Activated CD4-positive, alpha-beta memory T cell treated with anti-CD3 and anti-CD28 coated beads for 36 hours (primary cell): ENCODE data around the gene PRR5. TPM values are rescaled to one million over a fixed set of nuclear protein-coding genes. Genes with fewer than 3 reads are reported as not detected.

Experiments used
- CTCF ChIA-PET: fragments of 350-600 bp; sonication (Branson Sonifier 250); formaldehyde crosslinking; loops from one replicate; lab custom pipeline; 2021; ENCODE audit warnings: antibody characterized with exemption, inconsistent platforms; lab: Charles Lee
- POLR2A ChIA-PET: fragments of 350-600 bp; sonication (Branson Sonifier 250); formaldehyde crosslinking; loops from one replicate; lab custom pipeline; 2021; ENCODE audit warnings: antibody characterized with exemption; lab: Charles Lee
- DNase-seq: peaks from one replicate; pipeline ENCODE4 v3.0.0-alpha.2; 2020
- H3K27ac Mint-ChIP-seq: one replicate; pipeline ENCODE4 v1.8.0; 2021; ENCODE audit warnings: mixed read lengths
- H3K27me3 Mint-ChIP-seq: one replicate; pipeline ENCODE4 v1.8.0; 2021; ENCODE audit warnings: mixed read lengths
- H3K36me3 Mint-ChIP-seq: one replicate; pipeline ENCODE4 v1.8.0; 2021; ENCODE audit warnings: mixed read lengths
- H3K4me1 Mint-ChIP-seq: one replicate; pipeline ENCODE4 v1.8.0; 2021; ENCODE audit warnings: low read depth, mixed read lengths
- H3K4me3 Mint-ChIP-seq: one replicate; pipeline ENCODE4 v1.8.0; 2021; ENCODE audit warnings: mild to moderate bottlenecking, mixed read lengths
- H3K9me3 Mint-ChIP-seq: one replicate; pipeline ENCODE4 v1.8.0; 2021; ENCODE audit warnings: mixed read lengths
- intact Hi-C: fragments of 100-400 bp; cut with micrococcal nuclease; formaldehyde crosslinking; loops from one replicate; pipeline ENCODE4 v1.15.1; 2023
- total RNA-seq, 2 experiments: library from RNA; stranded (reverse); gene quantifications; one replicate each; pipeline ENCODE4 v1.2.3, GENCODE V29; 2021

PRR5 gene
- total RNA-seq, 2 experiments from 2014 or later, result 10.3 to 11.8 TPM

- Mint-ChIP-seq H3K9me3 (no peaks in the 10 kb centered on the region), H3K27me3 (no peaks in the 10 kb centered on the region), H3K36me3 (no peaks in the 10 kb centered on the region), H3K4me3 (no peak overlapping the region), H3K4me1 (peaks cover 8% of the 10 kb centered on the region), H3K27ac (no peak overlapping the region)
- ChIA-PET CTCF (interaction anchor here (0.9 to 4.3 kb wide), 10 partner anchors 10 to 42 kb away, joined by 4 to 53 read pairs (median 6); no protein-coding TSS in a partner anchor), POLR2A (no interaction called here)
- intact Hi-C loops, result no loop called here
- DNase-seq, result no peak
Measured at GRCh38 chr22:44698531-44699421, 3.2 kb upstream of the PRR5 start.

GRCh38 chr22:44700456-44700855 is 1.5 kb upstream of the PRR5 start:
- DNase-seq, result no peak
- H3K27ac Mint-ChIP-seq, result no peak overlapping the region

GRCh38 chr22:44701187-44701790 is 715 bp upstream of the PRR5 start:
- no peaks in the 10 kb centered on the region for H3K9me3 Mint-ChIP-seq
- H3K4me1 Mint-ChIP-seq, result peaks cover 10% of the 10 kb centered on the region
- H3K27ac Mint-ChIP-seq, result peak overlapping the region; percentile 60
- intact Hi-C loops, result loop anchor here (2.0 kb wide), 1 partner anchor 16 kb away; no protein-coding TSS in a partner anchor
- peak overlapping the region; percentile 57 for H3K4me3 Mint-ChIP-seq
- ChIA-PET POLR2A (no interaction called here), CTCF (interaction anchor here (1.4 to 2.1 kb wide), 2 partner anchors 16 to 33 kb away, joined by 6 to 11 read pairs; no protein-coding TSS in a partner anchor)
- H3K27me3 Mint-ChIP-seq, result no peaks in the 10 kb centered on the region
- H3K36me3 Mint-ChIP-seq, result no peaks in the 10 kb centered on the region
- DNase-seq, result no peak

More at GRCh38 chr22:44700456-44700855, 1.5 kb upstream of the PRR5 start:
- no peaks in the 10 kb centered on the region for H3K9me3 Mint-ChIP-seq
- POLR2A ChIA-PET, result no interaction called here
- no peak overlapping the region for H3K4me3 Mint-ChIP-seq
- no peaks in the 10 kb centered on the region for H3K36me3 Mint-ChIP-seq
- intact Hi-C loops, result loop anchor here (2.0 kb wide), 1 partner anchor 16 kb away; no protein-coding TSS in a partner anchor
- CTCF ChIA-PET, result interaction anchor here (1.4 to 2.1 kb wide), 2 partner anchors 16 to 34 kb away, joined by 6 to 11 read pairs; no protein-coding TSS in a partner anchor
- peaks cover 10% of the 10 kb centered on the region for H3K4me1 Mint-ChIP-seq
- H3K27me3 Mint-ChIP-seq, result no peaks in the 10 kb centered on the region

- DNase-seq, result no peak
- Mint-ChIP-seq H3K4me1 (peaks cover 10% of the 10 kb centered on the region), H3K27me3 (no peaks in the 10 kb centered on the region), H3K36me3 (no peaks in the 10 kb centered on the region), H3K9me3 (no peaks in the 10 kb centered on the region), H3K4me3 (peak overlapping the region; percentile 68), H3K27ac (no peak overlapping the region)
- intact Hi-C loops, result no loop called here
- CTCF ChIA-PET, result interaction anchor here (0.7 to 0.8 kb wide), 2 partner anchors 36 to 94 kb away, joined by 3 read pairs; no protein-coding TSS in a partner anchor
- POLR2A ChIA-PET, result no interaction called here
Measured at GRCh38 chr22:44702479-44703198, 635 bp downstream of the PRR5 start.

- intact Hi-C loops, result no loop called here
- peak overlapping the region; percentile 68 for H3K4me3 Mint-ChIP-seq
- H3K36me3 Mint-ChIP-seq, result no peaks in the 10 kb centered on the region
- ChIA-PET POLR2A (no interaction called here), CTCF (interaction anchor here (0.7 to 1.2 kb wide), 3 partner anchors 18 to 93 kb away, joined by 3 to 4 read pairs (median 3); no protein-coding TSS in a partner anchor)
- no peak overlapping the region for H3K27ac Mint-ChIP-seq
- DNase-seq, result no peak
- no peaks in the 10 kb centered on the region for H3K27me3 Mint-ChIP-seq
- H3K9me3 Mint-ChIP-seq, result no peaks in the 10 kb centered on the region
- H3K4me1 Mint-ChIP-seq, result peaks cover 10% of the 10 kb centered on the region
Measured at GRCh38 chr22:44703255-44703870, 1.4 kb downstream of the PRR5 start.

- H3K4me1 Mint-ChIP-seq, result peaks cover 13% of the 10 kb centered on the region
- intact Hi-C loops, result no loop called here
- POLR2A ChIA-PET, result no interaction called here
- H3K36me3 Mint-ChIP-seq, result no peaks in the 10 kb centered on the region
- no peak for DNase-seq
- H3K27ac Mint-ChIP-seq, result no peak overlapping the region
- CTCF ChIA-PET, result interaction anchor here (1.2 to 1.5 kb wide), 2 partner anchors 19 to 31 kb away, joined by 4 to 7 read pairs; no protein-coding TSS in a partner anchor
- no peaks in the 10 kb centered on the region for H3K27me3 Mint-ChIP-seq
- H3K4me3 Mint-ChIP-seq, result no peak overlapping the region
- H3K9me3 Mint-ChIP-seq, result no peaks in the 10 kb centered on the region
Measured at GRCh38 chr22:44704159-44705021, 2.4 kb downstream of the PRR5 start.

- H3K27ac Mint-ChIP-seq, result no peak overlapping the region
- intact Hi-C loops, result no loop called here
- POLR2A ChIA-PET, result no interaction called here
Measured at GRCh38 chr22:44705022-44705297, 3.0 kb downstream of the PRR5 start.

GRCh38 chr22:44706488-44706887 is 4.5 kb downstream of the PRR5 start:
- DNase-seq, result no peak
- ChIA-PET CTCF (interaction anchor here (1.5 to 2.2 kb wide), 2 partner anchors 21 to 29 kb away, joined by 4 to 14 read pairs; no protein-coding TSS in a partner anchor), POLR2A (no interaction called here)
- no peaks in the 10 kb centered on the region for H3K9me3 Mint-ChIP-seq
- no peaks in the 10 kb centered on the region for H3K36me3 Mint-ChIP-seq
- intact Hi-C loops, result no loop called here
- no peaks in the 10 kb centered on the region for H3K27me3 Mint-ChIP-seq
- peaks cover 21% of the 10 kb centered on the region for H3K4me1 Mint-ChIP-seq
- H3K4me3 Mint-ChIP-seq, result no peak overlapping the region
- H3K27ac Mint-ChIP-seq, result no peak overlapping the region

More at GRCh38 chr22:44705022-44705297, 3.0 kb downstream of the PRR5 start:
- Mint-ChIP-seq H3K9me3 (no peaks in the 10 kb centered on the region), H3K36me3 (no peaks in the 10 kb centered on the region), H3K4me3 (no peak overlapping the region), H3K4me1 (peaks cover 15% of the 10 kb centered on the region), H3K27me3 (no peaks in the 10 kb centered on the region)
- CTCF ChIA-PET, result interaction anchor here (1.5 to 2.2 kb wide), 2 partner anchors 20 to 30 kb away, joined by 7 to 14 read pairs; no protein-coding TSS in a partner anchor
- no peak for DNase-seq

- CTCF ChIA-PET, result interaction anchor here (1.5 to 2.2 kb wide), 2 partner anchors 22 to 28 kb away, joined by 4 to 14 read pairs; no protein-coding TSS in a partner anchor
- H3K27me3 Mint-ChIP-seq, result no peaks in the 10 kb centered on the region
- intact Hi-C loops, result no loop called here
- H3K27ac Mint-ChIP-seq, result no peak overlapping the region
- DNase-seq, result no peak
- H3K4me1 Mint-ChIP-seq, result peaks cover 21% of the 10 kb centered on the region
- no peak overlapping the region for H3K4me3 Mint-ChIP-seq
- H3K36me3 Mint-ChIP-seq, result no peaks in the 10 kb centered on the region
- no peaks in the 10 kb centered on the region for H3K9me3 Mint-ChIP-seq
- POLR2A ChIA-PET, result no interaction called here
Measured at GRCh38 chr22:44707178-44707577, 5.2 kb downstream of the PRR5 start.

GRCh38 chr22:44707752-44708151 is 5.7 kb downstream of the PRR5 start:
- CTCF ChIA-PET, result interaction anchor here (1.0 to 1.5 kb wide), 3 partner anchors 10 to 28 kb away, joined by 4 to 6 read pairs (median 4); no protein-coding TSS in a partner anchor
- Mint-ChIP-seq H3K27me3 (no peaks in the 10 kb centered on the region), H3K4me3 (no peak overlapping the region), H3K4me1 (peaks cover 21% of the 10 kb centered on the region), H3K36me3 (no peaks in the 10 kb centered on the region), H3K27ac (no peak overlapping the region), H3K9me3 (no peaks in the 10 kb centered on the region)
- intact Hi-C loops, result no loop called here
- POLR2A ChIA-PET, result no interaction called here
- DNase-seq, result no peak
